Fibroblast of skin of scalp (primary cell): Measurements from ENCODE around the gene KRTAP20-2. TPM values are rescaled to one million over a fixed set of nuclear protein-coding genes. Genes with fewer than 3 reads are reported as not detected.
A peak's percentile ranks its signal among the peaks of the same experiment; 100 is the strongest.

Source experiments
- DNase-seq: peaks from one replicate; pipeline ENCODE4 v3.0.0-alpha.2; 2013
- polyA plus RNA-seq, 2 experiments: library from polyadenylated mRNA; unstranded; fragments of 120-200 nt; gene quantifications; one replicate each; pipeline ENCODE4 v1.2.1, GENCODE V29; 2013; ENCODE audit not compliant: insufficient read length in 2 of 2

The KRTAP20-2 gene
- polyA plus RNA-seq (2013, experiment 1 of 2; ENCODE audit: insufficient read length), result not detected
- not detected for polyA plus RNA-seq (2013, experiment 2 of 2; ENCODE audit: insufficient read length)

DNA sequence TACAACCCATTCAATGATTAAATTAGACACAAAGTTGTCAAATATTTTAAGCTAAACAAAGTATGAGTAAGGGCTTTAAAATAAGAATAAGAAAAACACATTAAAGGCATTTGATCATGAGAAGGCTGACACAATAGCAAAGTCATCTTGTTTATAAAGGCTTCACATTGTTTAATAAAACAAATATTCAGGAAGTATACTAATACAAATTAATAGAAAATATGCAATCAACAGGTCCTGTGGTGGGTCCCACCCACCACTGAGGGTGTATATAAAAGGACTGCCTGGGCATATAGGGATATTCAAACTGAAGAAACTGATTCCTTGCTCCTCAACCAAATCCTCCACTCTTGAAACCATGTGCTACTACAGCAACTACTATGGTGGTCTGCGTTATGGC lies at the start of gene KRTAP20-2:
Gene KRTAP20-2, plus strand, starts transcription at position 301 of the 400 bp plus-strand sequence. Its CDS starts 58 bp downstream, at position 359.
- DNase-seq, result no peak

DNA sequence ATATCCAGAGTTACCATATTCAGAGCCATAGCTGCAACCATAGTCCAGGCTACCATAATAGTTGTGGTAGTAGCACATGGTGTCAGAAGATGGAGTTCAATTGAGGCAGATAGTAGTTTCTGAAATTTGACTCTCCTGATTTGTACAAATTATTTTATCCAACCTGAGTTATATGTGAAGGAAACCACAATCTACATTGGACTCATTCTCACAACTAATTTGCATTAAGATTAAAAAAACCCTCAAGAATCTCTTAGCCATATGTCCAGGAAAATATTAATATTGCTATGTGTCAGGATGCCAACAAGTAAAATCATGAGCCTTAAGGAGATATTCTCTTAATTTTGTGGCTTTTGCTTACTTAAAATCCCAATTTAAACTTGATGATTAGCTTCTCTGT lies 44.7 kb upstream of the KRTAP20-2 start, which contains the start of gene KRTAP22-2:
Gene KRTAP22-2, minus strand, starts transcription at position 101 of the 400 bp plus-strand sequence.
- DNase-seq, result no peak

DNA sequence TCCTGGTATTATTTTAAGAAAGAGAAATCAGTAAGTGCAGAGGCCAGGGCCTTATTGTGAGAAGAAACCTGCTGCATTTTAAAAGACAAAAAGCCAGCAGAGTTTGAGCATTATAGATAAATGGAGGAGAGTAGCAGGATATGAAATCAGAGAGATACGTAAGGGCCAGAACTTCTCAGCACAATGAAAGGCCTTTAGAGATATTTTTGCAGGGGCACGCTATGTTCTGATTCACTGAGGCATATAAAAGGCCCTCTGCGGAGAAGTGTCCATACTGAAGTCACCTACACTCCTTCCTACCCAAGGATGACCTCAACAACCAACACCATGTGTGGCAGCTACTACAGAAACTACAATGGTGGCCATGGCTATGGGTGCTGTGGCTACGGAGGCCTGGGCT lies 42.9 kb upstream of the KRTAP20-2 start, which contains the start of gene KRTAP6-3:
Gene KRTAP6-3, plus strand, starts transcription at position 301 of the 400 bp plus-strand sequence. Its CDS starts 6 bp downstream, at position 307.
- DNase-seq, result no peak

DNA sequence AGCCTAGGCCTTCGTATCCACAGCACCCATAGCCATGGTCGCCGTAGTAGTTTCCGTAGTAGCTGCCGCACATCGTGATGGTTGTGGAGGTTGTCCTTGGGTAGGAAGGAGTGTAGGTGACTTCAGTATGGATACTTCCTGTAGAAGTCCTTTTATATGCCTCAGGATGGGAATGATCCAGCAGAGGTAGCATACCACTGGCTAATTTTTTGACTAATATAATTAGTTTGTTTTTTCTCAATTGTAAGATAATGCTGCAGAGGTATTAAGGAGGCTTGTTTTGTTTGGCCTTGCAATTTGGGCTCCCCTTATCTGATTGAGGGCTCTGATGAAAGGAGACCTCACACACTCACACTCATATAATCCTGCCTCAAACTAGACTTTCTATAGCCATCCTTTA lies 36.2 kb upstream of the KRTAP20-2 start, which contains the start of gene KRTAP6-2:
Gene KRTAP6-2, minus strand, starts transcription at position 101 of the 400 bp plus-strand sequence. Its CDS starts 28 bp downstream, at position 73.
- no peak for DNase-seq

DNA sequence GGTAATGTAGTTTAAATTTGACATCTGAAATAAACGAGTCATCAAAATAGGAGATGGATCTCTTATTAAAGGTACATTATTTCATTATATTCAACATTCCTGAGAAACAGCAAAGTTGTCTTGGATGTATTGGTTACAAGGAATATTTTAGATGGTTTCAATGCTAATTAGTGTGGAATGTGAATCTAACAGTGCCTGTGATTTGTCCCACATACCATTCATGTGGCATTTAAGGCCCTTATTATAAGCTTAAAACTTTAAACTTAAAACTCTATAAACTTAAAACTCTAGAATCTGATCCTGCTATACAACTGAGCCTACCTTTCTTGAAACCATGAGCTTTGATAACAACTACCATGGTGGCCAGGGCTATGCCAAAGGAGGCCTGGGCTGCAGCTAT lies 34.2 kb upstream of the KRTAP20-2 start, which contains the start of gene KRTAP22-1:
Gene KRTAP22-1, plus strand, starts transcription at position 301 of the 400 bp plus-strand sequence.
- no peak for DNase-seq

DNA sequence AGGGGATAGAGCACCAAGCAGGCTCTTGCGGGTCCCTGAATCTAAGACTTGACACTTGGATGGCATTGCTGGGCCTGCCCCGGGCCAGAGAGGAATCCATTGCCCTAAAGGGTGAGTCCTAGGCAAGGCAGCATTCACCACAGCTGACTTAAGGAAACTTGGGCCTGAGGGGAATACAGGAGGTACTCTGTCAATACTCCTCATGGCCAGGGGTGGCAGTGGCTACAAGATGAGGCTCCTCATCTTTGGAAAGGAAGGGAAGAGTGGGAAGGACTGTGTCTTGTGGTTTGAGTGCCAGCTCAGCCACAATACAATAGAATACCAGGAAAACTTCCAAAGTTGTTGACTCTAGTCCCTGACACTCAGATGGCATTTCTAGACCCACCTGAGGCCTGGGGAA lies 29.0 kb upstream of the KRTAP20-2 start:
- DNase-seq, result no peak

DNA sequence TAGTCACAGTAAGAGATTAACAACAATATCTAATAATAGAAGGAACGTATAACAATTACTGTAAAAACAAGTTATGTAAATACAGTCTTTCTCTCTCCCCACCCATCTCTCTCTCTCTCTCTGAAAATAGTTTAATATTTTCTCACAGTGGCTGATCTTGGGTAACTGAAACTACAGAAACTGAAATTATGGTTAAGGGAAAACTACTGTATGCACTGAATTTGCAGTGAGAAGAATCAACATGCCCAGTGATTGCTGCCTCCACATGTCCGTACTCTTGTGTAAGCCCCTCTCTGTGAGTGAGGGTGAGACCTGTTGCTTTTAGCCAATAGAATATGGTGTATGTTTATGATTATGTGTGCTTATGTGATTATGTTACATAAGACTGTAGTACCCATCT lies 22.9 kb upstream of the KRTAP20-2 start:
- no peak for DNase-seq

DNA sequence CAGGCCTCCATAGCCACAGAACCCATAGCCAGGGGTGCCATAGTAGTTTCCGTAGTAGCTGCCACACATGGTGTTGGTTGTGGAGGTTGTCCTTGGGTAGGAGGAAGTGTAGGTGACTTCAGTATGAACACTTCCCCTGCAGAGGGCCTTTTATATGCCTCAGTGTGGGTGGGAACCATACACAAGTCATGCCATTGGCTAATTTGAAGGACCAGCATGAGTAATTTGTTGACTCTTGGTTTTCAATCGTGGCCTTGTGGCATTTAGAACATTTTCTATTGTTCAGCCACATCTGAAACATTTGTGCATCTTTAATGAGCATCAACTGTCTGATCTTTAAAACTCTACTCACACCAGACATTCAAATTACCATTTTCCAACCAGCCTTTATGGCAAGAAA lies 21.2 kb upstream of the KRTAP20-2 start, which contains the start of gene KRTAP6-1:
Gene KRTAP6-1, minus strand, starts transcription at position 95 of the 400 bp plus-strand sequence. Its CDS starts 26 bp downstream, at position 69.
- no peak for DNase-seq

DNA sequence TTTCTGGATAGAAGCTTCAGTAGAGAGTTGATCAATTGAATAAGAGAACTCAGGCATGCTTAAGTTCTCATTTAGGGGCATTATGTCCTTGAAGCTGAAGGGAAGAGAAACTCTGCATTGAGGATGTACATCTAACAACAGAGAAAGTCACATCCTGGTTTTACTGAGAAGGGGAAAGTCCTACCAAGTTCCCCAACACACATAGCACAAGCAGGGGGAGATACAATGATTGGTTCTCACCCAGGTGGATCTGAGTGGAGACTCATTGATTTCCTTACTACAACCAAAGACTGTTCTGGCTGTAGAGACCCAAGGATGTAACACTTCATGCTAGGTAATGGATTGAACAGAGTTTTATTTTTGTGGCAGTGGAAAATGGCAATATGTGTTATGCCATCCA lies 19.8 kb upstream of the KRTAP20-2 start:
- no peak for DNase-seq

DNA sequence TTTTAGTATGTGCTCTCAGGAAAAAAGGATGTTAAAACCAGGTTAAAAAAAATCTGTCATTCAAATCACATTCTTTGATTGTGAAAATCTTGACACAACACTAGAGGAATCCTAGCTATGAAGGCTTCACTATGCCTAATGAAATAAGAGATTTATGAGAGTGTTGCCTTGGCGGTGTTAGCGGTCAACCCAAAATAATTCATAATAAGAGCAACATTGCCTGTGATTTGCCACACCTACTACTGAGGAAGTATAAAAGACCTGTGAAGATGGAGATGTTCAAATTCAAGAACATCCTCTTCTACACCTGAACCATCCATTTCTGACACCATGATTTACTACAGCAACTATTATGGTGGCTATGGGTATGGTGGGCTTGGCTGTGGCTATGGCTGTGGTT lies 18.9 kb upstream of the KRTAP20-2 start, which contains the start of gene KRTAP20-1:
Gene KRTAP20-1, plus strand, starts transcription at position 301 of the 400 bp plus-strand sequence. Its CDS starts 30 bp downstream, at position 331.
- no peak for DNase-seq

DNA sequence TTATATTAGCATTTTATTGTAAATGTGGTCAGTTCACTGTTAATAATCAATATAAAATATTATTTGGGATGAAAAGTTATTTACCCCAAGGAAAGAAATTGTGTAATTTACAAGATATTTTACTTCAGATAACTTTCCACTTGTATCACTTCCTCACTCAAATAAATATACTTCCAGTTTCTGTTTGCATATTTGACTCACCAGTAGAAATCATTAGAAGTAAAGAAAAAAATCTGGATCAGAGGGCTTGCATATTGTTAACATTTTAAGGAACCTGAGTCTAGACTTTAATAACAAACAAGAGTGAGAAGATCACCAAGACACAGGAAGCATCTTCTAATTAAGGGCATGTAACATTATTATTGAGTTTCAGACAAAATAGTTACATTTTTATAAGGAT lies 14.9 kb upstream of the KRTAP20-2 start:
- no peak for DNase-seq

DNA sequence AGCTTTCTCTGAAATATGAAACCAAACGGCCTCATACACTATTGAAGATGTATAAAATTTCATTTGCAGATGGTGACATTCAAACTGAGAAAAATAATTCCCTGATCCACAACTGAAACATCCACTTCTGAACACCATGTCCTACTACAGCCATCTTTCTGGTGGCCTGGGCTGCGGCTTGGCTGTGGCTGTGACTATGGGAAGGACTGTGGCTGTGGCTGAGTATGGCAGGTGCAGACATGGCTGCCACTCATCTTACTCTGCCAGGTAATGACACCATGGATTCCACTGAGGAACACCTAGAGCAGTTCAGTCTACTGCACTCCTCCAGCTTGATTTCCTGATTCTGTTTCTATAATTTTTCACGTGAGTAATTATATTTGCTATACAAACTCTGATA lies 14.5 kb upstream of the KRTAP20-2 start, which contains the start of gene KRTAP20-4:
Gene KRTAP20-4, plus strand, starts transcription at position 106 of the 400 bp plus-strand sequence.
- DNase-seq, result no peak

DNA sequence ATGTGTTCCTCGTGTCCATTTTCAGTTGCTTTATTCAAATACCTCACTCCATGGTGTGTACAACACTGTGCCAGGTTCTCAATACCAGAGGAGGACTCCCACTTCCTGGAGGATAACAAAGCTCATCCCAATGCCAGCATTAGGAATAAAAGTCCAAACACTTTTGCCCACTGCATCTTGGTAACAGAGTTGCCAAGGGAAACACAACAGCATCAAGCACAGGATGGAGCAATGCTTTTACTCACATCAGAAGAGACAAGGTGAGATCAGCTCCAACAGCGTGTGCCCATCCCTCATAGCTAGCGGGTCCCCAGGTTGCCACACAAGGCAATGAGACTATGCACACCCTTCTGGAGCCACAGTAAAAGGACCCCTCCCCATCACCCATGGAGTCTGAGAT lies 11.6 kb upstream of the KRTAP20-2 start:
- DNase-seq, result no peak

DNA sequence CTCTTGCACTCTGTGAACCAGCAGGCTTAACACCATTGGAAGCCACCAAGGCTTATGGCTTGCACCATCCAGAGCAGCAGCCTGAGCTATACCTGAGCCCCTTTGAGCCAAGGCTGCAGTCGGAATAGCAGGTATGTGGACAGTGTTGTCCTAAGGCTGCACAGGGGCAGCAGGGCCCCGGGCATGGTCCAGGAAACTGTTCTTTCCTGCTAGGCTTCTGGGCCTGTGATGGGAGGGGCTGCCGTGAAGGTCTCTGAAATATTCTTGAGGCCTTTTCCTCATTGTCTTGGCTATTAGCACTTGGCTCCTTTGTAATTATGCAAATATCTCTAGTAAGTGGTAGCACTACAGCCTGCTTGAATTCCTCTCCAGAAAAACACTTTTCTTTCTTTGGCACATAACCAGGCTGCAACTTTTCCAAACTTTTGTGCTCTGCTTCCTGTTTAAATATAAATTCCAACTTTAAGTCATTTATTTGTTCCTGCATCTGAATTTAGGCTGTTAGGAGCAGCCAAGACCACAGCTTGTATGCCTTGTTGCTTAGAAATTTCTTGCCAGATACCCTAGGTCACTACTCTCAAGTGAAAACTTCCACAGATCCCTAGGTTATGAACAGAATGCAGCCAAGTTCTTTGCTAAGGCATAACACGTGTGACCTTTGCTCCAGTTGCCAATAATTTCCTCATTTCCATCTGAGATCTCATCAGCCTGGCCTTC lies 9.4 kb upstream of the KRTAP20-2 start:
- DNase-seq, result no peak

DNA sequence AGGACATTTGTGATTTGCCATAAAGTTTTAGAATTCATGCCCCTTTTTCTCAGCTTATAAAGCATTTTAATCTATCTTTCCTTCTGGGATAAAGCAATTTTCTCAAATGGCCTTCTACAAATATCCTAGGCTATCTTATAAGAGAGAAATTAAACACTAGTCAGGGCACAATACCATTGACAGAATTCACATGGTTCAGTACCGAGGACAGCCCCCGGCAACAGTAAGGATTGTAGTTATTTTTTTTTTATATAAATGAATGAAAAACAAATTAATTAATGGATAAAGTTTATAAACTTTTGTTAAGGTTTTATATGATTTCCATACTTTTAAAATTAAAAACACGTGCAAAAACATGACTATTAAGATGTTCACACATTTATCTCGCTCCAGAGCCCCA lies 6.9 kb upstream of the KRTAP20-2 start:
- DNase-seq, result no peak

DNA sequence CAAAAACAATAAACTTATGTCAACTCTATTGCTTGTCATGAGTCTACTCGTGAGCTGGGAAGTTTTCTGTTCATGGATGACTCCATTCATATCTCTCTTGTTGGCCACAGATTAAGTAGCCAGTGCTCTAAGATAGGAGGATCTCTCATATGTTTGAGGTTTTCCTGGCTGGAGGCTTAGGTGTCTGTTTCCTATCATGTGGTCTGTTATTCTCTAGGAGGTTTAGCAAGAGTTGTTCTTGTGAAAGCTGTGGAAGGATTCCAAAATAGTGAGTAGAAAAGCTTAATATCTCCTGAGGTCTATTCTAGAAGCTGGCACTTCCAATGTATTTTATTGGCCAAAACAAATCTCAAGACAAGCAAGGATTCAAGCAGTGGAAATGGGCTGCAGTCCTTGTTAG lies 5.8 kb upstream of the KRTAP20-2 start:
- no peak for DNase-seq

DNA sequence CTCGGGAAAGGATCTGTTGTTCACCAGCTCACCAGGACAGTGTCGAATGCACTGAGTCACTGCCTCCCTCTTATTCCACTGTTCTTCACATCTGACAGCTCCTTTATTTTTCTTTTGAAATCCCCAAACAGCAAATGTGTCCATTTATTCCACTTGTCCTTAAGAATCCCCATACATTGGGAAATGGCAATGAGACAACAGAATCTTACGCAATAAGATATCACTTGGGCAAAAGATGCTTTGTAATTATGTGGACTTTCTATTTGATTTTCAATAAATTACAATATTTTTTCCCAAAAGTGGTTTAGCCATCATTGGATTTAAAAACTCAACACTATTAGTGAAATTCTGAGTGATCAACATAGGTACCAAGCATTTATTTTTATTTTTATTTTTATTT lies 3.7 kb downstream of the KRTAP20-2 start:
- DNase-seq, result no peak

DNA sequence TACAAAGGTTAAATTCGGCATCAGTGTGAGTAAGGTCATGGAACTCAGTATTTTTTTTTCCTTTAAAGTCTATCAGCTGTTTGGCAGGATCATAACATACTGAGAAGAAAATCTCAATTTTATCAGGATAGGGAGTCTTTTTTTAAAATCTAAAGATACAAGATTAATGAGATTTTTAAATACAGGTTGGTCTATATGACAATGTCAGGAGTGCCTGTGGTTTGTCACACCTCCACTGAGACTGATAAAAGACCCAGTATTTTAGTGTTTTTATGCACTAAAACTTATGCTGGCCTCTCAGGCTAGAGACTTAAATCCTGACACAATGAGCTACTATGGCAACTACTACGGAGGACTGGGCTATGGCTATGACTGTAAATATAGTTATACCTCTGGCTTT lies 7.6 kb downstream of the KRTAP20-2 start, which contains the start of gene KRTAP20-3:
Gene KRTAP20-3, plus strand, starts transcription at position 301 of the 400 bp plus-strand sequence.
- no peak for DNase-seq

DNA sequence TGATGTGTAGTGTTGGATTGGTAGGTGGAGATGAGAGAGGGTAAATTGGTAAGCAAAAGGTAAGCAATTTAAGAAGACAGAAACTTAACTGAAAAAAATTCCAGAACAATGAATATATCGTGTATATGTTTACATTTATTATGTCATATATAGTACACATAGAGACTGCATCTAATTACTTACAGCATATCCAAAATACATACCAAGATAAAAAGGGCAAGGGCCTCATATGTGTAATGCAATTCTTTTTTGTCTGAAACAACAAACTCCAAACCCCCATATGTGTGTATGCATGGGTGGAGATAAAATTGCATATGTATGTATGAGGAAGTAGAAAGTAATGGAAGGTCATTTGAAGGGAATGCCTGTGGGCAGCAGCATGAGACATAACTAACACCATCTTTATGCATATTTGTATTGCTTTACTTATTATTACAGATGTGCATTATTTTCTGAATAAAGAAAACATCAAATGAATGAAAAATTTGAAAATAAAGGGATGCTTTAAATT lies 12.0 kb downstream of the KRTAP20-2 start:
- DNase-seq, result no peak

DNA sequence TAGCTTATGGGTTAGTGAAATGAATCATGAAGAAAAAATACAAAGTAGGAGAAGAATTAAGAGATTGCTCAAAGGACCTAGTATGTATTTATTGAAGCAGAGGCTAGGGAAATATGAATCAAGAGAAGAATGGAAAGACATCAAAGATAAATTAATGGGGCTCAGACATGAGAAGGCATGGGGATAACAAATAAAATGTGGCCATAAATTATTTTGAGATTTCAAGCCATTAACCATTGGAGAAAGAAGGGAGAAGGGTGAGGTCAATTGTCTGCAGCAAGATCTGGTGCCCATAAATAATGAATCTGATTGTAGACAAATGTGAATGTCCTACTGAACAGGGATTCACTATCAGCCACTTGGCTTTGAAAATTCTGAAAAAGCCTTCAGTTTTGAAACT lies 17.9 kb downstream of the KRTAP20-2 start:
- DNase-seq, result no peak

DNA sequence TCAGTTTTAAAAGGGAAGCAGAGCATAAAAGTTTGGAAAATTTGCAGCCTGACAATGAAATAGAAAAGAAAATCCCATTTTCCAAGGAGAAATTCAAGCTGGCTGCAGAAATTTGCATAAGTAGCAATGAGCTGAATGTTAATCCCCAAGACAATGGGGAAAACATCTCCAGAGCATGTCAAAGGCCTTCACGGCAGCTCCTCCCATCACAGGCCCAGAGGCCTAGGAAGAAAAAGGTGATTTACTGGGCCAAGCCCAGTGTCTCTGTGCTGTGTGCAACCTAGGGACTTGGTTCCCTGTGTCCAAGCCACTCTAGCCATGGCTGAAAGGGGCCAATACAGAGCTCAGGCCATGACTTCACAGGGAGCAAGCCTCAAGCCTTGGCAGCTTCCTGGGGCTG lies 33.8 kb downstream of the KRTAP20-2 start:
- DNase-seq, result no peak

DNA sequence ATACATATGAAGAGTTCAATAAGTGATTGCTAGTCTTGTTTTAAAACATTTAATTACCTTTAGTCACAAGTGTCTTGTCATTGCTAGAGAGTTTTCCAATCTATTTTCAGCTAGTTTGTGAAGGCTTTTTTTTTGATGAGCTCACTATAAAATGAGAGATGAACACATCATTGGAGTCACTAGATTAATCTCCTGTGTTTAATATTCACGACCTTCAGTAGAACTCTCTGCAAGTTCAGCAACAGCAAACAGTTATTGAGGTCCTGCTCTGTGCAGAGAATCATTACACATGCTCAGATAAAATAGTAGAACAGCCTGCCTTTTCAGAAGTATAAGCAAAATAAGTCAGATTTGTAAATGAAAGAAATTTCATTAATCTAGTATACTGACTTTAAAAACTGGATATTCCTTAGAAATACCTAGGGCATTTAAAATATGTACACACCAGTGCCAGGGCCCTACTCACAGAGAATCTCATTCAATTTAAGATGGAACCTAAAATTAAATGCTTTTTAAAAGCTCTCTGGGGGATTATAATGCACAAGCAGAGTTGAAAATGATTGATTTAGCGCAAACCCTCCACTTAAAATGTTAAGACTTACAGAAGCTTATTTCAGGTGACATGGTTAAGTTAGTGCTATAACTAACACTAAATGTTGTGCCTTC lies 38.1 kb downstream of the KRTAP20-2 start:
- no peak for DNase-seq

DNA sequence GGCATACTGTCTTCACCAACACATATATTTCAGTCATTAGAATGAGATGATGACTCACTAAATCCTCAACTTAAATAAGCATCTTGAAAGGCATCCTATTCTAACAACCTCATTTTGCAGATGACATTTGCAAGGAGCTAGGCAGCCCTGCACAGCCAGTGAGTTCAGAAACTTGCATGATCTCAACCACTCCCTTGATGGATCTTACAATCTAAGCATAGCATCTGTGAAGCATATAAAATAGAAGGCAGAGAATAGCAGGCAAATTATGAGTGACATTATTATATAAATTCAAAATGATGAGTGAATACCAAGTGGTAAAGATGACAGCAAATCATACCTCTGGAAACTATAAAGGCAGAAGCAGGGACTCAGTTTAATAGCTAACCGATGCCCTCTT lies 39.3 kb downstream of the KRTAP20-2 start:
- DNase-seq, result peak; percentile 19
